Measurements from ENCODE around the gene ILF3.
"Not testable (repeated sequence)": the region's sequence is repeated elsewhere in the genome, so short reads cannot be mapped to it uniquely, and the experiment has no call there.

The ILF3 gene

DNA sequence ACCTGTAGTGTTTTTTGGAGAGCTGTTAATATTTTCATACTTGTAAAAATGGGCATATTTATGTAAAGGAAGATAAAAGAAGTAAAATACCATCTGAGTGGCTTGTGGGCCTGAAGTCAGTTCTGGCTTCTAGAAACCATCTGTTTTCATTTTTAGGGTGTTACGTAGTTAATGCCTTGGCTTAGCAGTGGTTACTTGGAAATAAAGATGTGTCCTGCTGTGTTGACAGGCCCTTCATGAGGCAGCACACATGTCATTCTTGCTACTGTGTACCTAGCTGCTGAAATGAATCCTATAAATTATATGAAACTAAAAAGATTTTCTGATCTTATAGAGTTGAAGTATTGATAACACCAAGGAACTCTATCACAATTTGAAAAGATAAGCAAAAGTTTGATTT lies 16.0 kb downstream of the ILF3 start:
- H3K4me3 ChIP-seq (ENCODE audit: low read depth, low read length), result no peak overlapping the region
- DNase-seq (ENCODE audit: low read depth), result no peak

DNA sequence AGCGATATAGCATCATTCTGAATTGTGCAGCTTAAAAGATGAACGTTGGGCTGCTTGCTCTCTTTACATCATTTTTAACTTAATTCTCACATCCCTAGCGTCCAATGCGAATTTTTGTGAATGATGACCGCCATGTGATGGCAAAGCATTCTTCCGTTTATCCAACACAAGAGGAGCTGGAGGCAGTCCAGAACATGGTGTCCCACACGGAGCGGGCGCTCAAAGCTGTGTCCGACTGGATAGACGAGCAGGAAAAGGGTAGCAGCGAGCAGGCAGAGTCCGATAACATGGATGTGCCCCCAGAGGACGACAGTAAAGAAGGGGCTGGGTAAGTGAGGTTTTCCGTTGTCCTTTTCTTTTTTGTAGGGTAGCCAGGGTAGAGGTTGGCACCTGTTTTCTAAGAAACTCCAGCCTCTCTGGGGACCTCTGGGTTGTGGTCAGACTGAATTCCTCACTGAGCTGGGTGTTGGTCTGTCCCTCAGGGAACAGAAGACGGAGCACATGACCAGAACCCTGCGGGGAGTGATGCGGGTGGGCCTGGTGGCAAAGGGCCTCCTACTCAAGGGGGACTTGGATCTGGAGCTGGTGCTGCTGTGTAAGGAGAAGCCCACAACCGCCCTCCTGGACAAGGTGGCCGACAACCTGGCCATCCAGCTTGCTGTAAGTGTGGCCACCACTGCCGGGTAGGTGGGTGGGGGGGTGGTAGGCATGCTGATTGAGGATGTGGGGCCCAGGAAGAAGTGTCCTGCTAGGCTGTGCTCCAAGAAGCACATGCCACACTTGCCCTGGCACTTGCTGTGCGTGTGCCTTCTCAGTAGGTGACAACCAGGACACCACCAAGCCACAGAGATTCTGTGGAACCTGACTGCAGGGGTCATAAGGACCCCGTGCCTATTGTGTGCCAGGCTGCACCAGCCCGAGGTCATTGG lies 17.0 kb downstream of the ILF3 start:
- no peak overlapping the region for H3K4me3 ChIP-seq (ENCODE audit: low read depth, low read length)
- no peak for DNase-seq (ENCODE audit: low read depth)

DNA sequence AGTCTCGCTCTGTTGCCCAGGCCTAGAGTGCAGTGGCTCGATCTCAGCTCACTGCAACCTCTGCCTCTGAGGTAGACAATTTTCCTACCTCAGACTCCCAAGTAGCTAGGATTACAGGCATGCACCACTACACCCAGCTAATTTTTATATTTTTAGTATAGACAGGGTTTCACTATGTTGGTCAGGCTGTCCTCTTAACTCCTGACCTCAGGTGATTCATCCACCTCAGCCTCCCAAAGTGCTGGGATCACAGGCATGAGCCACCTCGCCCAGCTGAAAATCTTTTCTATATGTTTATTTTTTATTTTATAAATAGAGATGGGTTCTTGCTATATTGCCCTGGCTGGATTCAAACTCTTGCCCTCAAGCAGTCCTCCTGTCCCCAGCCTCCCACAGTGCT lies 17.8 kb downstream of the ILF3 start:
- not testable (repeated sequence) for DNase-seq (ENCODE audit: low read depth); H3K4me3 ChIP-seq (ENCODE audit: low read depth, low read length)

DNA sequence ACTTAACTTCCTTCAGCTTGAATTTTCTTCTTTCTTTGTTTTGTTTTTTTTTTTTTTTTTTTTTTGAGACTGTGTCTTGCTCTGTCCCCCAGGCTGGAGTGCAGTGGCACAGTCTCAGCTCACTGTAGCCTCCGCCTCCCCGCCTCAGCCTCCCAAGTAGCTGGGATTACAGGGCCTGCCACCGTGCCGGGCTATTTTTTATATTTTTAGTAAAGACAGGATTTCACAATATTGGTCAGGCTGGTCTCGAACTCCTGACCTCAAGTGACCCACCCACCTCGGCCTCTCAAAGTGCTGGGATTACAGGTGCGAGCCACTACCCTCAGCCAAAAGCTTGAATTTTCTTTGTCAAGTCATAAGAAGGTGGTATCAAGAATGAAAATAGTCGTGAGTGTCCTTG lies 21.1 kb downstream of the ILF3 start:
- DNase-seq (ENCODE audit: low read depth); H3K4me3 ChIP-seq (ENCODE audit: low read depth, low read length): not testable (repeated sequence)

DNA sequence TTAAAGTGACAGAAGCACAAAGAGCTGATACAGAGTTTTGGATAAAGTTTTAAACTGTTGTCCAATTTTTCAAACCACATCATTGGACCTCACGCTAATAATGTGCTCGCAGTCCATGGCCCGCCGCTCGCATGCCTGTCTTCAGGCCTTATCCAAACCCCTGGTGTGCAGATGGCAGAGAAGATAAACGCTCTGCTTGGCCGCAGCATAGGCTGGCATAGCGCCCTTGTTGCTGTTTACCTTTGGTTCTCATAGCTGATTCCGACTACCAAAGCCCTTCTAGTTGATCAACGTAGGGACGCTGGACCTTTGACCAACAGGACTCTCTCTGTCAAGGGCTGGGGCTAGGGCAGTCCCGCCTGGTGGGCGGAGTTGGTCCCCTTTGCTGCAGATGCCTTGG lies 23.6 kb downstream of the ILF3 start:
- DNase-seq (ENCODE audit: low read depth), result no peak
- no peak overlapping the region for H3K4me3 ChIP-seq (ENCODE audit: low read depth, low read length)

DNA sequence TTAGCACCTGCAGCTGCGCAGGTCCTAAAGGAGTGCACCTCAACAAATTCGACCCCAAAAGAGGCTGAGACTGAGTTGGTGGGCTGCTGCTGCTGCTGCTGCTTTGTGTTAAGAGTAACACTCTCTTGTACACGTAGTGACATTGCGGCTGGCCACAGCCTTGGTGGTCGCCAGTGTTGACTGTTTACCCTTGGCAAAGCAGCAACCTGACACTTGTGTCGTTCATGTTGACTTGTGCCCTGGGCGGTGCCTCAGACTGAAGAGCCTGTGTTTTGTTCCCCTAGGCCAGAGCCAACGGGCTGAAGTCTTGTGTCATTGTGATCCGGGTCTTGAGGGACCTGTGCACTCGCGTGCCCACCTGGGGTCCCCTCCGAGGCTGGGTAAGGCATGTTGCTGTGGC lies 24.7 kb downstream of the ILF3 start:
- H3K4me3 ChIP-seq (ENCODE audit: low read depth, low read length), result no peak overlapping the region
- no peak for DNase-seq (ENCODE audit: low read depth)

DNA sequence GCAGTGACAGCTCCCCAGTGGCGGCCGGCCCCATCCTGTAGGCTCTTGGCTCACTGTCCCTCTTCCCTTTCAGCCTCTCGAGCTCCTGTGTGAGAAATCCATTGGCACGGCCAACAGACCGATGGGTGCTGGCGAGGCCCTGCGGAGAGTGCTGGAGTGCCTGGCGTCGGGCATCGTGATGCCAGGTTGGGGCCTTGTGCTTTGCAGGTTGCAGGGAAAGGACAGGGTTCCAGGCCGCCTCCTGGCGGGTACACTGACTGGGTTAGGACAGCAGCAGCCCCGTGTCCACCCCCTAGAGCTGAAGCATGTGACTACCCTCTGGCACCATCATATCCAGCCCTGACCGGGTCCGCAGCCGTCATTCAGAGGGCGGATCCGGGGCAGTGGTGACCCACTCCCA lies 25.6 kb downstream of the ILF3 start:
- H3K4me3 ChIP-seq (ENCODE audit: low read depth, low read length), result no peak overlapping the region
- no peak for DNase-seq (ENCODE audit: low read depth)

DNA sequence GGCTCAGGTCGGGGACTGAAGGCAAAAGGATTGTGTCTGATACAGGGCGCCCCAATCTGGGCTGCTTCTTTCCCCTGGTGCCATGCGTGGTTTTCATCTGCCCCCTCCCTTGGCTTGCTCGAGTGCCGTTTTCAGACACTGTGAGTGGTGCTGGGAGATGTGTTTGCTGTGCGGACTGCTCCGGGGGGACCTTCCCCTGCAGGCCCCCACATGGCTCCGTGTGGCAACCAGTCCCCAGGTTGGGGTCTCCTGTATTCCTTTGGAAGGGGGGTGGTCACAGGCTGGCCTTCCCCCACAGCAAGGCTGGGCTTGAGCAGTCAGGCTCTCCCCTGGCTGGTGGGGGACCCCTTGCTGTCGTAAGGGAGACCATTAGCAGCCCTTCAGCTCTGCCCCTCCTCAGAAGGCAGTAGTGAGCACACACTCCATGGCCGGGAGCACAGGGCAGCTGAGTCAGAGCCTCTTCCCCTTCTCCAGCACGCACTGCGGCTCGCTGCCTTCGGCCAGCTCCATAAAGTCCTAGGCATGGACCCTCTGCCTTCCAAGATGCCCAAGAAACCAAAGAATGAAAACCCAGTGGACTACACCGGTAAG lies 26.5 kb downstream of the ILF3 start:
- no peak overlapping the region for H3K4me3 ChIP-seq (ENCODE audit: low read depth, low read length)
- no peak for DNase-seq (ENCODE audit: low read depth)

DNA sequence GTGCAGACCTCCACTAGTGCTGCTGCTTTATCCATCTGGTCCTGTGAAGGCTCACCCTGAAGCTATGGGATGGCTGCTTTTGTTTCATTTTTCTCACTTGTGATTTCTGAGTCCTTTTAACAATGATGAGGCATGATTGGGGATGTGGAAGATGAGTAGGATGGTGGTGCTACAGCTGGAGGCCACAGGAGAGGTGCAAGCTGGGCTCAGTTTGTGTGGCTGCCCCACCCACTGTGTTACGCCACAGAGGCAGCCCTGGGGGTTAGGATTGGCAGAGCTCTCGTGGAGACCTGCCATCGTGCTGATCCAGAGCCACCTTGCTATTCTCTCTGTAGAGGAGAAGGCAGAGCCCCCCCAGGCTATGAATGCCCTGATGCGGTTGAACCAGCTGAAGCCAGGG lies 27.5 kb downstream of the ILF3 start:
- no peak overlapping the region for H3K4me3 ChIP-seq (ENCODE audit: low read depth, low read length)
- no peak for DNase-seq (ENCODE audit: low read depth)

DNA sequence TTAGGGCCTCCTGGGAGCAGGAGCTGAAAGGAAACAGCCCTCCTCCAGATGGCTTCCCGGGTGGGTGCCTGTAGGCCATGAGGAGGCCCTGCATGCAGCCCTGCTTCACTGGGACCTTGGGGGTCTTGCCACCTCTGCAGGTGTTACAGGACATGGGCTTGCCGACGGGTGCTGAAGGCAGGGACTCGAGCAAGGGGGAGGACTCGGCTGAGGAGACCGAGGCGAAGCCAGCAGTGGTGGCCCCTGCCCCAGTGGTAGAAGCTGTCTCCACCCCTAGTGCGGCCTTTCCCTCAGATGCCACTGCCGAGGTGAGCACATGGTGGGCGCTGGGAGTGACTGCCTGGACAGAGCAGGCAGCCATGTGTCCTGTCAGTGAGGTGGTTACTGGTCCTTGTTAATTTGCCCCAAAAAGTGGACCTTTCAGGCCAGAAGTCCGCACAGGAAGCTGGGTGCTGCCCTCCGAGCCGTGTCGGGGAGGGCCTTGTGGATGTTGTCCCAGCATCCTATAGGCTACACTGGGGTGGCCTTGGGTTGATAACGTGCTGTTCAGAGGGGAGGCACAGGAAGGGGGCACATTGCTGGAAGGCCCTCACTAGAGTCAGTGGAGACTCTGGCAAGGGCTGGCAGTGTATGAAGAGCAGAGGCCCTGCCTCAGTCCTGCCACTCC lies 28.4 kb downstream of the ILF3 start:
- no peak overlapping the region for H3K4me3 ChIP-seq (ENCODE audit: low read depth, low read length)
- DNase-seq (ENCODE audit: low read depth), result no peak

DNA sequence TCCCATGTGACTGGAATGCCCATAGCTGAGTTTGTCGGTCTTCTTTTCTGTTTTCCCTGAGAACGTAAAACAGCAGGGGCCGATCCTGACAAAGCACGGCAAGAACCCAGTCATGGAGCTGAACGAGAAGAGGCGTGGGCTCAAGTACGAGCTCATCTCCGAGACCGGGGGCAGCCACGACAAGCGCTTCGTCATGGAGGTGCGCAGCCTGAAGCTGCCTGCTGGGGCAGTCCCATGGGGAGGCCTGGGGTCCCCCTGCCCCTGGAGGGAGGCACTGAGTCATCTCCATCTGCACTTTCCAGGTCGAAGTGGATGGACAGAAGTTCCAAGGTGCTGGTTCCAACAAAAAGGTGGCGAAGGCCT lies 28.9 kb downstream of the ILF3 start:
- H3K4me3 ChIP-seq (ENCODE audit: low read depth, low read length), result no peak overlapping the region
- DNase-seq (ENCODE audit: low read depth), result no peak

DNA sequence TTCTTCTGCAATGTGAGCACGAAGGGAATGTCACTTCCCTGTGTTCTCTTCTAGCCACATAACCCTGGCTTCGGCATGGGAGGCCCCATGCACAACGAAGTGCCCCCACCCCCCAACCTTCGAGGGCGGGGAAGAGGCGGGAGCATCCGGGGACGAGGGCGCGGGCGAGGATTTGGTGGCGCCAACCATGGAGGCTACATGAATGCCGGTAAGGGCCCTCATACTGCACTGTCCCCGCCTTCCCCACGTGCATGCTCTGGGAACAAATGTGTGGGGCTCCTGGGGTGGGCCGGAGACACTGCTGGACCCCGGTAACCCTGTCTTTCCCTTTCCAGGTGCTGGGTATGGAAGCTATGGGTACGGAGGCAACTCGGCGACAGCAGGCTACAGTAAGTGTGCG lies 29.4 kb downstream of the ILF3 start:
- no peak overlapping the region for H3K4me3 ChIP-seq (ENCODE audit: low read depth, low read length)
- DNase-seq (ENCODE audit: low read depth), result no peak

DNA sequence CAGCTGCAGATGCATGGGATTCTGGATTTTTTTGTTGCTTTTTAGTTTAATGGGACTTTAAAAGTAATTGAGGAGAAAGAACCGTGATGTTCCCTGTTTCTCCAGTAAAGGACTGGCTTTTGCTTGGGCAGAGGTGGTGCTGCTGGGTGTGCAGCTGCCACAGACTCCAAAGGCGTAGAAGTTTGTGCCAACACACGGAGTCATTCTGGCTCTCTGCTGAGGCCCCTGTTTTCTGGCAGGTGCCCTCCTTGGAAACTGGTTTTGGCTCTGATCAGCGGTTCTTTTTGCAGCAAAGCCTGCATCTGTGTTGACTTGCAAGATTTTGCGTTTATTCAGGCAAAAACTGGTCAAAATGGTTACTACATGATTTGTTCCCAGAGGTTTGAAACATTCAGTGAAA lies 31.1 kb downstream of the ILF3 start:
- H3K4me3 ChIP-seq (ENCODE audit: low read depth, low read length), result no peak overlapping the region
- no peak for DNase-seq (ENCODE audit: low read depth)

DNA sequence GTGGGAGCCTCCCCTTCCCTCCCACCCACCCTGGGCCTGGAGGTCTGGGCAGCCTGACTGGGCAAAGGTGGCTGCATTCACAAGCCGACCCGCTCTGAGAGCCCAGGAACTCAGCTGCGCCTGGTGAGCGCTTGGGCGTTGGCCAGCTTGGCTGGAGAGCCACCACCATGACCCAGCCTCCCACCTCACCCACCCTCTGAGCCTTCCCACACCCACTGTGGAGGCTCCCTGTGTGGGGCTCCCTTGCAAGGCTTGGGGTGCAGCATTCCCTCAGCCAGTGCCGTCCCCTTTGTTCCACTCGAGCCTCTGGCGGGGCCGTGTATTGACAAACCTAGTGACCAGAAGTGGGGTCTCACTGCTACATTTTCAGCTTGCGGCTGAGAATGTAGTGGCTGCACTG lies 32.0 kb downstream of the ILF3 start:
- H3K4me3 ChIP-seq (ENCODE audit: low read depth, low read length), result no peak overlapping the region
- DNase-seq (ENCODE audit: low read depth), result no peak

DNA sequence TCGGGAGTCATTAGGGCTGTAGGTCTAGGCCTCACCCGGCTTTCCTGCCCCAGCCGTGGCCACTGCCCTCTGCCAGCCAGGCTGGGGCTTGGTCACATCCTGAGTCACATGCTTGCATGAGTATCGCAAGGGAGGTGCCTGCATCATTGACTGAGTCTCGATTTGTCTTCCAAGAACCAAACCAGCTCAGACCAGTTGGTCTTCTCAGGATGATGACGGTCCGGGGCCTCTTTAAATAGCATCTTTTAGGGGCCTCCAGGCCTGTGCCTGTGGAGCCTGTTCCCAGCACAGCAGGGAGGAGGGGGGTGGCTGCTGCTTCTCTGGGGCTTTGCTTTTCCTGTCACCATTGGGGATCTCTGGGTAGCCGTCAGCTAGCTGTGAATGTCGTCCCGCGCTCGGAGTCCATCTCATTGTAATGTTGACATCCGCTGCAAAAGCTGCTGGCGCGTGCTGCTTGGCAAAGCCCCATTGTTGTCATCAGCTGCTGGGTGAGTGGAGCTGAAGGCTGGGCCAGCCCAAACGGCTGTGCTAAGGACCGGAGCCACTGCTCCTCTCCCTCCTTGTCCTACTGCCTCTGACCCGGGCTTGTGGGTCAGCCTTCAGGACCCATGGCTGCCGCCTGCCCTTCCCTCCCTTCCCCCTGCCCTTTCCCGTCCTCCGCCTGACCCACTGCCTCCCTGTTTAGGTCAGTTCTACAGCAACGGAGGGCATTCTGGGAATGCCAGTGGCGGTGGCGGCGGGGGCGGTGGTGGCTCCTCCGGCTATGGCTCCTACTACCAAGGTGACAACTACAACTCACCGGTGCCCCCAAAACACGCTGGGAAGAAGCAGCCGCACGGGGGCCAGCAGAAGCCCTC lies 32.7 kb downstream of the ILF3 start:
- H3K4me3 ChIP-seq (ENCODE audit: low read depth, low read length), result no peak overlapping the region
- no peak for DNase-seq (ENCODE audit: low read depth)

DNA sequence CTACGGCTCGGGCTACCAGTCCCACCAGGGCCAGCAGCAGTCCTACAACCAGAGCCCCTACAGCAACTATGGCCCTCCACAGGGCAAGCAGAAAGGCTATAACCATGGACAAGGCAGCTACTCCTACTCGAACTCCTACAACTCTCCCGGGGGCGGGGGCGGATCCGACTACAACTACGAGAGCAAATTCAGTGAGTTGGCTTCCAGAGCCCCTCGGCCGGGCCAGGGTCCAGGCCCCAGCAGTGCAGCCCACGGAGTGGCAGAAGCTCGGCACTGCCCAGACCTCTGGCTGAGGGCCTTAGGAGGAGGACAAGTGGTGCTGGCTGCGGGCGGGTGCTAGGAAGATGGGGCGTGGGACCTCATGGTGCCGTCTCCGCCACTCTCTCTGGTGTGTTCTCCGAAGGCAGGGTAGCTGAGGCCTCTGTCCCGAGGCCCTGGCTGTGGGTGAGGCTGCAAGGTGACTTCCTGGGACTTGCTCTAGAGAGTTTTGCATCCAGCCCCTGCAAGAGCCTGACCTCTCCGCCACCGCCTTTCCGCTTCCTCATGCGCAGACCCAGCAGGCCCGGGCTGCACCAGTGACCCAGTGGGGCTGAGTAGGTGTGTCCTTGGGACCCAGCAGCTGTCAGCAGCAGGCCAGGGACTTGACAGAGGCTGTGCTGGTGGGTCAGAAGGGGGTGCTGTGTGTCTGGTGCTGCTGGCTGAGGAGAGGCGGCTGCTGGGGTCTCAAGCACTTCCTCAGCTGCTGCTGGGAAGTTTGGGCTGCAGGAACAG lies 33.6 kb downstream of the ILF3 start:
- no peak overlapping the region for H3K4me3 ChIP-seq (ENCODE audit: low read depth, low read length)
- no peak for DNase-seq (ENCODE audit: low read depth)

DNA sequence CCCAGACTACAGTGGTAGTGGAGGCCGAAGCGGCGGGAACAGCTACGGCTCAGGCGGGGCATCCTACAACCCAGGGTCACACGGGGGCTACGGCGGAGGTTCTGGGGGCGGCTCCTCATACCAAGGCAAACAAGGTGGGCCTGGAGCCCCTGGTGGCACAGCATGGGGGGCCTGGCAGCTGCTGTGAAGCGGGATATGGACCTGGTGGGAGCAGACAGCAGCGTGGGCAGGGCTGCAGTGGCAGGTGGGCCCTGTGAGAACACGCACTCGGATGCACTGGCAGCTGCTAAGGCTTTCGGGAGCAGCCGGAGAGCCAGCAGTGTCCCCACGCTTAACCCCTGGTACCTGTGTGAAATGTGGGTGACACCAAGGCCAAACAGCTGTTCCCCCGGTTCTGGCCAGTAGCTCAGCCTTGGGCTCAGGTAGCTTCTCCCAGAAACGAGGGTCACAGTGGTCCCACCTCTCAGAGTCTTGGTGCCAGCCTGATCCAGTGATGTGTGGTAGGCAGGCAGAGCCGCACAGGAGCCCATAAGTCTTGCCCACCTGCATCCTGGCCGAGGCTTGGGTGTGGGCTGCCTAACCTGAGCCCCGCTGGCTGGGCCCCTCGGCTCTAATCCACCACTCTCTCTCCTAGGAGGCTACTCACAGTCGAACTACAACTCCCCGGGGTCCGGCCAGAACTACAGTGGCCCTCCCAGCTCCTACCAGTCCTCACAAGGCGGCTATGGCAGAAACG lies 34.6 kb downstream of the ILF3 start:
- DNase-seq (ENCODE audit: low read depth), result no peak
- no peak overlapping the region for H3K4me3 ChIP-seq (ENCODE audit: low read depth, low read length)

DNA sequence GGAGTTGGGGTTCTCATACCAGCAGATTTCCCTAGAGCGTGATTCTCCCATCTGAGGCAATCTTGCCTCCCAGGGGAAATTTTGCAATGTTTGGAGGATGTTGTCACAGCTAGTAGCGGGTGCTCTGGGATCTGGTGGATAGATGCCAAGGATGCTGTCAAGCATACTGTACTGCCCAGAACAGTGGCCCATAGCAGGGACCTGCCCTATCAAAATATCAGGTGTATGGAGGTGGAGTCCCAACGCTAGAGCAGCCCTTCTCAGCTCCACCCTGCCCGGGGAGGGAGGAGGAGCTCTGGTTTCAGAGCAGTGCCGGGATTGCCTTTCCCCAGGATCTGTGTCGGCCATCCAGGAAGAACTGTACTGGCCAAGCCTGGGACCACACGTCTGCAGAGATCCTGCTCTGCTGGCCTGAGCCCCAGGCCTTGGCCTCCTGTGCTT lies 36.2 kb downstream of the ILF3 start:
- DNase-seq (ENCODE audit: low read depth), result no peak
- no peak overlapping the region for H3K4me3 ChIP-seq (ENCODE audit: low read depth, low read length)

All from skeletal muscle cell (primary cell).